ENCODE measurements around the gene VAX1. TPM values are rescaled to one million over a fixed set of nuclear protein-coding genes. Genes with fewer than 3 reads are reported as not detected.

VAX1 gene
- total and polyA plus RNA-seq, 2 of the 4 experiments (the other 2 are of a cell fraction), result not detected

DNA sequence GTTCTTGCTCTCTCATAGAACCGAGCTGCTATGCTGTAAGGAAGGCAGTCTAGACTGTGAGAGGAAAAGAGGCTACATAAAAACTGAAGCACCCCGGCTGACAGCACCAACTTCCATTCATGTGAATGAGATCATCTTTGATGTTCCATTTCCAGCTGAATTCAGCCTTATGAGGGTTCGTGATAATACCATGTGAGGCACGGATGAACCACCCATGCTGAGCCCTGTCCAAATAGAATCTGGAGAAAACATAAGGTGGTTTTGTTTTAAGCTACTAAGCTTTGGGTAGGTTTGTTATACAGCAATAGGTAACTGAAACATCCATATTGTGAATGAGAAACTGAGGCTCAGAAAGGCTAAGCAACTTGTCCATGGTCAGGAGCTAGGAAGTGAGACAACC is 6.9 kb upstream of the VAX1 start:
- no peak overlapping the region for H3K4me3 ChIP-seq (ENCODE audit: insufficient read depth, low read depth, low read length)
- H3K4ac ChIP-seq (ENCODE audit: low read depth, low read length), result no peak overlapping the region
- H3K23ac ChIP-seq (ENCODE audit: low read depth, low read length), result no peak overlapping the region
- POLR2A ChIA-PET (ENCODE audit: unreplicated experiment), result no interaction called here
- H2BK15ac ChIP-seq (ENCODE audit: low read depth, low read length), result no peak overlapping the region
- no peaks in the 10 kb centered on the region for H4K20me1 ChIP-seq (ENCODE audit: insufficient read depth, low read length)
- no peaks in the 10 kb centered on the region for H3K9me1 ChIP-seq (ENCODE audit: insufficient read depth, low read length)
- no peak overlapping the region for H2BK120ac ChIP-seq (ENCODE audit: low read depth, low read length)
- no TSS peak for BruUV-seq (replicated peaks)
- CTCF ChIA-PET, result no interaction called here
- H2AK9ac ChIP-seq (replicated peaks; ENCODE audit: low read depth, low read length, poor library complexity), result no peak overlapping the region
- ATAC-seq (ENCODE audit: low read depth) (no peak), DNase-seq (no peak)
- H2BK5ac ChIP-seq (ENCODE audit: low read depth, low read length, poor library complexity, severe bottlenecking), result no peak overlapping the region
- H3K27ac ChIP-seq (ENCODE audit: insufficient read depth, low read length), result no peak overlapping the region
- H2AFZ ChIP-seq (replicated peaks; ENCODE audit: low read length, poor library complexity), result no peak overlapping the region
- H2AK5ac ChIP-seq (ENCODE audit: low read depth, low read length), result no peak overlapping the region
- H4K8ac ChIP-seq (ENCODE audit: low read depth in 2 of 2, low read length in 2 of 2), result no peak overlapping the region
- TF ChIP-seq, protein P1, sequence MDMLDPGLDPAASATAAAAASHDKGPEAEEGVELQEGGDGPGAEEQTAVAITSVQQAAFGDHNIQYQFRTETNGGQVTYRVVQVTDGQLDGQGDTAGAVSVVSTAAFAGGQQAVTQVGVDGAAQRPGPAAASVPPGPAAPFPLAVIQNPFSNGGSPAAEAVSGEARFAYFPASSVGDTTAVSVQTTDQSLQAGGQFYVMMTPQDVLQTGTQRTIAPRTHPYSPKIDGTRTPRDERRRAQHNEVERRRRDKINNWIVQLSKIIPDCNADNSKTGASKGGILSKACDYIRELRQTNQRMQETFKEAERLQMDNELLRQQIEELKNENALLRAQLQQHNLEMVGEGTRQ (IDR thresholded peaks at IDR 0.05; ENCODE audit: low read depth, low read length), result no peak
- TF ChIP-seq MXI1 (IDR thresholded peaks at IDR 0.05; ENCODE audit: borderline replicate concordance, low read depth, low read length) (no peak), RCOR1 (IDR thresholded peaks at IDR 0.05; ENCODE audit: insufficient replicate concordance, low read length) (no peak), CEBPB (IDR thresholded peaks at IDR 0.05; ENCODE audit: low read depth, low read length) (no peak), RAD21 (IDR thresholded peaks at IDR 0.05; ENCODE audit: low read length) (no peak), MAZ (IDR thresholded peaks at IDR 0.05; ENCODE audit: borderline replicate concordance, low read depth, low read length) (no peak), NFE2L2 (IDR thresholded peaks at IDR 0.05; ENCODE audit: low read depth, low read length) (no peak), BHLHE40 (IDR thresholded peaks at IDR 0.05; ENCODE audit: low read depth, low read length) (no peak), CHD1 (IDR thresholded peaks at IDR 0.05; ENCODE audit: low read depth, low read length) (no peak), MAFK (IDR thresholded peaks at IDR 0.05; ENCODE audit: low read depth, low read length) (no peak), RFX5 (IDR thresholded peaks at IDR 0.05; ENCODE audit: low read depth, low read length) (no peak), FOS (IDR thresholded peaks at IDR 0.05; ENCODE audit: low read depth, low read length) (no peak), SMC3 (IDR thresholded peaks at IDR 0.05; ENCODE audit: low read depth, low read length) (no peak), POLR2A (IDR thresholded peaks at IDR 0.05; ENCODE audit: low read depth, low read length) (no peak)
- TF ChIP-seq, protein P2, sequence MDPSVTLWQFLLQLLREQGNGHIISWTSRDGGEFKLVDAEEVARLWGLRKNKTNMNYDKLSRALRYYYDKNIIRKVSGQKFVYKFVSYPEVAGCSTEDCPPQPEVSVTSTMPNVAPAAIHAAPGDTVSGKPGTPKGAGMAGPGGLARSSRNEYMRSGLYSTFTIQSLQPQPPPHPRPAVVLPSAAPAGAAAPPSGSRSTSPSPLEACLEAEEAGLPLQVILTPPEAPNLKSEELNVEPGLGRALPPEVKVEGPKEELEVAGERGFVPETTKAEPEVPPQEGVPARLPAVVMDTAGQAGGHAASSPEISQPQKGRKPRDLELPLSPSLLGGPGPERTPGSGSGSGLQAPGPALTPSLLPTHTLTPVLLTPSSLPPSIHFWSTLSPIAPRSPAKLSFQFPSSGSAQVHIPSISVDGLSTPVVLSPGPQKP (IDR thresholded peaks at IDR 0.05; ENCODE audit: borderline replicate concordance, low read depth, low read length), result no peak
- TF ChIP-seq, protein P3, sequence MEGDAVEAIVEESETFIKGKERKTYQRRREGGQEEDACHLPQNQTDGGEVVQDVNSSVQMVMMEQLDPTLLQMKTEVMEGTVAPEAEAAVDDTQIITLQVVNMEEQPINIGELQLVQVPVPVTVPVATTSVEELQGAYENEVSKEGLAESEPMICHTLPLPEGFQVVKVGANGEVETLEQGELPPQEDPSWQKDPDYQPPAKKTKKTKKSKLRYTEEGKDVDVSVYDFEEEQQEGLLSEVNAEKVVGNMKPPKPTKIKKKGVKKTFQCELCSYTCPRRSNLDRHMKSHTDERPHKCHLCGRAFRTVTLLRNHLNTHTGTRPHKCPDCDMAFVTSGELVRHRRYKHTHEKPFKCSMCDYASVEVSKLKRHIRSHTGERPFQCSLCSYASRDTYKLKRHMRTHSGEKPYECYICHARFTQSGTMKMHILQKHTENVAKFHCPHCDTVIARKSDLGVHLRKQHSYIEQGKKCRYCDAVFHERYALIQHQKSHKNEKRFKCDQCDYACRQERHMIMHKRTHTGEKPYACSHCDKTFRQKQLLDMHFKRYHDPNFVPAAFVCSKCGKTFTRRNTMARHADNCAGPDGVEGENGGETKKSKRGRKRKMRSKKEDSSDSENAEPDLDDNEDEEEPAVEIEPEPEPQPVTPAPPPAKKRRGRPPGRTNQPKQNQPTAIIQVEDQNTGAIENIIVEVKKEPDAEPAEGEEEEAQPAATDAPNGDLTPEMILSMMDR (conservative IDR thresholded peaks at IDR 0.05; ENCODE audit: low read depth, low read length), result no peak
- no peak overlapping the region for H3K14ac ChIP-seq (replicated peaks; ENCODE audit: low read depth, low read length)
- no peaks in the 10 kb centered on the region for H3K36me3 ChIP-seq (ENCODE audit: control insufficient read depth, insufficient read depth, low read length)
- H3K56ac ChIP-seq (ENCODE audit: extremely low read depth, insufficient read depth, low read length), result no peak overlapping the region
- no peaks in the 10 kb centered on the region for H3K4me1 ChIP-seq (ENCODE audit: control insufficient read depth, insufficient read depth, low read length)
- in situ Hi-C loops (cut with MboI; ENCODE audit: low sequenced_read_pairs), result no loop called here
- H4K91ac ChIP-seq (ENCODE audit: insufficient read depth, low read depth, low read length), result no peak overlapping the region
- no peaks in the 10 kb centered on the region for H3K79me1 ChIP-seq (ENCODE audit: low read depth in 1 of 2, low read length in 2 of 2)
- H2BK20ac ChIP-seq (ENCODE audit: low read depth, low read length), result no peak overlapping the region
- no peak overlapping the region for H3K18ac ChIP-seq (ENCODE audit: low read depth, low read length)
- intact Hi-C loops (cut with micrococcal nuclease), result no loop called here
- dilution Hi-C loops (cut with HindIII; ENCODE audit: low sequenced_read_pairs, unreplicated experiment), result no loop called here
- no peak overlapping the region for H3K4me2 ChIP-seq (ENCODE audit: low read depth, low read length)
- WGBS, 2 experiments (ENCODE audit: extremely low coverage in 2 of 2, insufficient read length in 1 of 2), result no CpG with 5 or more reads among the region's 4 CpGs
- H4K5ac ChIP-seq (ENCODE audit: low read depth, low read length), result no peak overlapping the region
- peaks cover 20% of the 10 kb centered on the region for H3K27me3 ChIP-seq (ENCODE audit: control insufficient read depth, insufficient read depth, low read length)
- peaks cover 4% of the 10 kb centered on the region for H3K9me3 ChIP-seq (ENCODE audit: control insufficient read depth, insufficient read depth, low read length)
- H3K9ac ChIP-seq (ENCODE audit: low read depth, low read length), result no peak overlapping the region
